HG02943 (cell line): ENCODE measurements around the gene GK.
A peak's percentile ranks its signal among the peaks of the same experiment; 100 is the strongest.
"Not testable (repeated sequence)": the region's sequence is repeated elsewhere in the genome, so short reads cannot be mapped to it uniquely, and the experiment has no call there.

Experiments used
- ATAC-seq: cut with Tn5 transposase; IDR thresholded peaks from one replicate; pipeline ENCODE4 v1.9.1; 2021; ENCODE audit warnings: mild to moderate bottlenecking, low read depth, moderate library complexity; ENCODE audit not compliant: unreplicated experiment

GK gene

GRCh38 chrX:30652527-30653414 lies 452 bp upstream of the GK start:
- peak; percentile 86 for ATAC-seq

- ATAC-seq: not testable (repeated sequence)
Observed at GRCh38 chrX:30654386-30654785, 1.2 kb downstream of the GK start.

- no peak for ATAC-seq
Observed at GRCh38 chrX:30654989-30655607, 1.9 kb downstream of the GK start.

- no peak for ATAC-seq
Observed at GRCh38 chrX:30655991-30656390, 2.8 kb downstream of the GK start.

- no peak for ATAC-seq
Observed at GRCh38 chrX:30657196-30658161, 4.3 kb downstream of the GK start.

- no peak for ATAC-seq
Observed at GRCh38 chrX:30659421-30659820, 6.2 kb downstream of the GK start.

GRCh38 chrX:30661228-30661627 lies 8.0 kb downstream of the GK start:
- no peak for ATAC-seq

GRCh38 chrX:30663322-30663721 lies 10.1 kb downstream of the GK start:
- no peak for ATAC-seq

GRCh38 chrX:30665471-30665870 lies 12.2 kb downstream of the GK start:
- ATAC-seq: no peak

GRCh38 chrX:30666094-30666493 lies 12.9 kb downstream of the GK start:
- no peak for ATAC-seq

- ATAC-seq: no peak
Observed at GRCh38 chrX:30668581-30668980, 15.4 kb downstream of the GK start.

GRCh38 chrX:30671189-30671588 lies 18.0 kb downstream of the GK start:
- not testable (repeated sequence) for ATAC-seq

GRCh38 chrX:30673127-30673796 lies 20.0 kb downstream of the GK start:
- ATAC-seq: no peak

- no peak for ATAC-seq
Observed at GRCh38 chrX:30673884-30674598, 20.8 kb downstream of the GK start.

GRCh38 chrX:30674799-30675198 lies 21.6 kb downstream of the GK start:
- ATAC-seq: no peak

- ATAC-seq: no peak
Observed at GRCh38 chrX:30679369-30679768, 26.1 kb downstream of the GK start.

- ATAC-seq: no peak
Observed at GRCh38 chrX:30680618-30681017, 27.4 kb downstream of the GK start.

GRCh38 chrX:30688641-30689040 lies 35.4 kb downstream of the GK start:
- ATAC-seq: no peak

GRCh38 chrX:30689116-30689515 lies 35.9 kb downstream of the GK start:
- no peak for ATAC-seq

GRCh38 chrX:30690330-30690729 lies 37.1 kb downstream of the GK start:
- ATAC-seq: no peak
